H1 (cell line): ENCODE measurements around the gene RIT2. TPM values are rescaled to one million over a fixed set of nuclear protein-coding genes. Genes with fewer than 3 reads are reported as not detected.

Experiments
- ASH2L ChIP-seq: fragments of 200-600, 300-600 bp; sonication (generic); IDR thresholded peaks from one replicate; pipeline ENCODE4 v1.7.1; 2017; ENCODE audit warnings: low read length
- CHD1 ChIP-seq: IDR thresholded peaks from 2 replicates; pipeline ENCODE4 v1.6.1; 2012; ENCODE audit warnings: low read depth, low read length, improper control_type of control experiment
- POLR2A ChIP-seq, 2 experiments: IDR thresholded peaks; 1 replicate in 1 of 2; 2 replicates in 1 of 2; pipeline ENCODE4 v1.6.1; 2011; ENCODE audit warnings: low read depth in 2 of 2, low read length in 2 of 2, mild to moderate bottlenecking in 2 of 2; ENCODE audit errors: control extremely low read depth in 1 of 2
- RNF2 ChIP-seq: fragments of 200-900, 300-1000 bp; sonication (generic); IDR thresholded peaks from 2 replicates; pipeline ENCODE4 v1.7.1; 2016; ENCODE audit warnings: borderline replicate concordance, low read depth, mild to moderate bottlenecking, antibody characterized with exemption, low read length; ENCODE audit not compliant: poor library complexity, severe bottlenecking; ENCODE audit errors: missing control alignments
- SP1 ChIP-seq: IDR thresholded peaks from 2 replicates; pipeline ENCODE4 v1.6.1; 2011; ENCODE audit warnings: low read depth, low read length
- SUZ12 ChIP-seq: fragments of 200-600 bp; sonication (generic); IDR thresholded peaks from 2 replicates; pipeline ENCODE4 v1.6.1; 2012; ENCODE audit warnings: mild to moderate bottlenecking, inconsistent platforms, low read length, moderate library complexity, mixed read lengths
- TAF1 ChIP-seq: IDR thresholded peaks from 2 replicates; pipeline ENCODE4 v1.6.1; 2011; ENCODE audit warnings: mild to moderate bottlenecking, low read depth, low read length
- TAF7 ChIP-seq: optimal IDR thresholded peaks from 2 replicates; pipeline ENCODE3; 2011; ENCODE audit warnings: low read depth, mild to moderate bottlenecking, inconsistent platforms, low read length, moderate library complexity, borderline replicate concordance
- polyA plus RNA-seq, 7 experiments: library from polyadenylated mRNA; depleted of rRNA in 3 of 7; stranded (reverse) in 5 of 7; unstranded in 2 of 7; fragments of >200 nt in 5 of 7; fragments of 200-250 nt in 2 of 7; gene quantifications; 1 replicate in 5 of 7; 2 replicates in 1 of 7; 4 replicates in 1 of 7; pipeline versions ENCODE4 v1.2.1 to v1.2.3, GENCODE V29; 2011 to 2013; ENCODE audit warnings: missing spikeins in 2 of 7, mixed read lengths in 2 of 7
- total RNA-seq: library from RNA; stranded (reverse); fragmentation: NEBNext Ultra II Directional; extraction: Animal tissue kit (Norgen Biotek cat#: 25700); gene quantifications from 2 replicates; pipeline ENCODE4 v1.2.1, GENCODE V29; 2021
- TF ChIP-seq, protein P1 (sequence below): IDR thresholded peaks from 2 replicates; pipeline ENCODE4 v1.6.1; 2011; ENCODE audit warnings: low read depth, mild to moderate bottlenecking, low read length; ENCODE audit not compliant: insufficient read depth

Gene RIT2
- total and polyA plus RNA-seq, 2 of the 8 experiments (the other 6 are each of a cell fraction or from before 2014, with no cell fraction given) = 0.67 to 3.2 TPM

DNA sequence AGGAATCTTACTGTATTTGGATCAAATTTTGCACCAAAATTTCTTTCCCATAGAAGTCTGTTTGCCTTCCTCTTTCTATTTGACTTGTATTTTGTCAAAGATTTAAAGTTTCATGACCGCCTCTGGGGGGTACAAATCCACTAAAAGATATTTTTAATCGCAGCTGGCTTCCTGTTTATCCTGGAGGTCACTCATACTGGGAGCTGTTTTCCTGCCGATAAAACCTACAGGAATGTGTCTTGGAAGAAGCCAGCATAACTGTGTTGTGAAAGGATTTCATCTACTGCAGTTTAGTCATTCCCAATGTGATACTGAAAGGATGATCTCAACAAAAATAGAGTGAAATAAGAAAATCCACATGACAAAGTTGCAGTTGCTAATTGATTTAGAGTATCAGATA is 184.0 kb downstream of the RIT2 start (continued):
- TF ChIP-seq RNF2 (no peak), SP1 (no peak), SUZ12 (no peak), CHD1 (no peak), TAF1 (no peak), POLR2A (IDR thresholded peaks at IDR 0.05; ENCODE audit: control extremely low read depth in 1 of 2, low read depth in 2 of 2, low read length in 2 of 2) (no peak), TAF7 (no peak), ASH2L (no peak)
- TF ChIP-seq, protein P1, sequence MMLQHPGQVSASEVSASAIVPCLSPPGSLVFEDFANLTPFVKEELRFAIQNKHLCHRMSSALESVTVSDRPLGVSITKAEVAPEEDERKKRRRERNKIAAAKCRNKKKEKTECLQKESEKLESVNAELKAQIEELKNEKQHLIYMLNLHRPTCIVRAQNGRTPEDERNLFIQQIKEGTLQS = no peak
